Urinary bladder (tissue), 4 donors: ENCODE data around the gene CLDN34. TPM values are rescaled to one million over a fixed set of nuclear protein-coding genes. Genes with fewer than 3 reads are reported as not detected.

ENCODE experiments used
- DNase-seq: peaks from one replicate; pipeline ENCODE4 v3.0.0-alpha.2; 2015; ENCODE audit errors: extremely low spot score
- H3K27ac ChIP-seq: one replicate; pipeline ENCODE4 v1.5.1; 2013; ENCODE audit warnings: low read depth, mild to moderate bottlenecking, moderate library complexity
- H3K36me3 ChIP-seq: one replicate; pipeline ENCODE4 v1.6.1; 2013; ENCODE audit warnings: mild to moderate bottlenecking, moderate library complexity; ENCODE audit not compliant: insufficient read depth
- H3K4me1 ChIP-seq: one replicate; pipeline ENCODE4 v1.6.1; 2013; ENCODE audit warnings: mild to moderate bottlenecking, moderate library complexity; ENCODE audit not compliant: insufficient read depth
- H3K4me3 ChIP-seq: one replicate; pipeline ENCODE4 v1.5.1; 2013; ENCODE audit warnings: low read depth, low read length
- WGBS: extraction: QIAGEN DNeasy Blood & Tissue Kit; methylation state at CpG from one replicate; pipeline ENCODE4 v1.1.7; 2013; 5-methylcytosine and 5-hydroxymethylcytosine counted together
- polyA plus RNA-seq: library from polyadenylated mRNA; stranded (reverse); fragments of 200-250 nt; gene quantifications from one replicate; pipeline ENCODE4 v1.2.3, GENCODE V29; 2013
- total RNA-seq: library from RNA; depleted of rRNA; stranded (reverse); fragments of >200 nt; gene quantifications from one replicate; pipeline ENCODE4 v1.2.3, GENCODE V29; 2014
- donor health status: healthy with polysubstance abuse.
- donor health status: healthy.

CLDN34 gene, protein sequence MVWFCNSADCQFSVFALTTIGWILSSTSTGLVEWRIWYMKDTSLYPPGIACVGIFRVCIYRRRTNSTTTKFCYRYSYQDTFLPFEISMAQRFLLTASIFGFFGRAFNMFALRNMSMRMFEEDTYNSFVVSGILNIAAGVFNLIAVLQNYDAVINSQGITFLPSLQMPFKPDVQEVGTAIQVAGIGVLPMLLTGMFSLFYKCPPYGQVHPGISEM
- total RNA-seq (0.32 TPM), polyA plus RNA-seq (not detected)

- Histone ChIP-seq H3K36me3 (peaks cover 2% of the 10 kb centered on the region), H3K4me1 (no peaks in the 10 kb centered on the region), H3K4me3 (no peak within 1 kb of the TSS), H3K27ac (no peak within 1 kb of the TSS)
- WGBS, result 95% methylated on average over 16 of the region's 16 CpGs
- no peak for DNase-seq
Observed at GRCh38 chrX:9966775-9967408, at the start of gene CLDN34. Gene CLDN34, plus strand, starts transcription at chrX:9967358. Its CDS starts 0 bp downstream, at chrX:9967358.

DNA sequence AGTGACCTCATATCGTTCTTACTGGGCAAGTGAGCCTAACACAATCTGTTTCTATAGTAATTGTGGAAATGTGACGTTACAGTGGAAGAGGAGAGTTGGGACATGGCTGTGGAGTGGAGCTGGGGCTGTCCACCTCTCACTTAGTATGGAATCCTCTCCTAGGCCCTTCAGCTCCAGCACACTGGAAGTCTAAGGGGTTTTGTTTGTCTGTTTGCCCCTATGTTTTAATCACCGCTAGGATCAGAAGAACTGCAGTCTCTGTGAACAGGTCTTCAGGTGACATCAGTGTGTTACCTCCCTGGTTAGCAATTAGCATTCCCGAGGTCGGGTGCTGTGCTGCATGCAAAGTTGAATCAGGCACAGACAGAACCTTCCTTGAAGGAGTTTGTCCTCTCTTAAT is 49.3 kb upstream of the CLDN34 start:
- 82% methylated on average over 5 of the region's 5 CpGs for WGBS
- Histone ChIP-seq H3K4me1 (no peaks in the 10 kb centered on the region), H3K36me3 (no peaks in the 10 kb centered on the region), H3K4me3 (no peak overlapping the region), H3K27ac (no peak overlapping the region)
- DNase-seq, result no peak

DNA sequence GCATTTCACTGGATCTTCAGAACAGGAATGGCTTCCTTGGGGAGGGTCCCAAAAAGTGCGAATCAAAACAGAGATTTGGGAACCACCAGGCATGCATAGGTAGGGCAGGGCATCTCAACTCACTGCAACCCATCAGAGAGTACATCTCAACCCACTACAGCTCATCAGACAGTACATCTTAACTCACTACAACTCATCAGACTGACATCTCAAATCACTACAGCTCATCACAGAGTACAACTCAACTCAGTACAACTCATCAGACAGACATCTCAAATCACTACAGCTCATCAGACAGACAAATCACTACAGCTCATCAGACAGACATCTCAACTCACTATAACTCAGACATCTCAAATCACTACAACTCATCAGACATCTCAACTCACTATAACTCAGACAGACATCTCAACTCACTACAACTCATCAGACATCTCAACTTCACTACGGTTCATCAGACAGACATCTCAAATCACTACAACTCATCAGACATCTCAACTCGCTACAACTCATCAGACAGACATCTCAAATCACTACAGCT is 47.5 kb upstream of the CLDN34 start:
- Histone ChIP-seq H3K4me3 (no peak overlapping the region), H3K27ac (no peak overlapping the region), H3K4me1 (no peaks in the 10 kb centered on the region), H3K36me3 (no peaks in the 10 kb centered on the region)
- DNase-seq, result no peak
- 93% methylated on average over 3 of the region's 3 CpGs for WGBS

DNA sequence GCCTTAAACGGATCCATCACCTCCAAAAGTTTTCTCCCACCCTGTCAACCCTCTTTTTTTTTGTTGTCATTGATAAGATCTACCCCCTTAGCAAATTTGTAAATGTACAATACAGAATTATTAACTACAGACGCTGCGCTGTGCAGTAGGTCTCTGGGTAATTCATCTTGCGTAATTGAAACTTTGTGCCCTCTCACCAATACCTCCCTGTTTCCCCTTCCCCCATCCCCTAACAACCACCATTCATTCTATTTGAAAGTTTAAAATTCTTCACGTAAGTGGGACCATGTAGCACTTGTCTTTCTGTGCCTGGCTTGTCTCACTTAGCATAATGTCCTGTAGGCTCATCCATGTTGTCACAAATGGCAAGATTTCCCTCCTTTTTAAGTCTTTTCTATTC is 45.8 kb upstream of the CLDN34 start:
- no peaks in the 10 kb centered on the region for H3K4me1 ChIP-seq
- H3K4me3 ChIP-seq, result no peak overlapping the region
- 92% methylated on average over 5 of the region's 5 CpGs for WGBS
- no peak overlapping the region for H3K27ac ChIP-seq
- no peak for DNase-seq
- H3K36me3 ChIP-seq, result no peaks in the 10 kb centered on the region

GRCh38 chrX:9923357-9923756 is 43.8 kb upstream of the CLDN34 start:
- no peak overlapping the region for H3K27ac ChIP-seq
- no peaks in the 10 kb centered on the region for H3K36me3 ChIP-seq
- 91% methylated on average over 5 of the region's 5 CpGs for WGBS
- no peak for DNase-seq
- no peak overlapping the region for H3K4me3 ChIP-seq
- H3K4me1 ChIP-seq, result no peaks in the 10 kb centered on the region

DNA sequence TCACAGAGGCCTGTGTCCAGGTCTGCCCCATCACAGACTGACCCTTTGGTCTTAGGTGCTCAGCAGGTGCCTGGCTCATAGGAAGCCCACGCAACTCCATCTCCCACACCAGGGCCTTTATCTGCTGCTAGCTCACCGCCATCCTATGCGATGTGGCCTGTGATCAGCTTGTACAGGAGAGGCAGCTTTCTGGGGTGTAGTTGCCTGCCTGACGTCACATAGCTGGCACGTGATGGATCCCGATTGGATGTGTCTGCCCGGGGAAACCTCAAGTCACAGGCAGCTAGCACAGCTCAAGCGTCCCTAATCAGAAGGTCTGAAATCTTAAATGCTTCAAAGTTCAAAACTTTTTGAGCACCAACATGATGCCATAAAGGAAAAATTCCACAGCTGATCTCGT is 41.2 kb upstream of the CLDN34 start:
- DNase-seq, result no peak
- H3K27ac ChIP-seq, result no peak overlapping the region
- WGBS, result 91% methylated on average over 9 of the region's 9 CpGs

GRCh38 chrX:9927698-9928482 is 39.3 kb upstream of the CLDN34 start:
- WGBS, result 64% methylated on average over 11 of the region's 11 CpGs
- no peak overlapping the region for H3K27ac ChIP-seq
- peaks cover 1% of the 10 kb centered on the region for H3K36me3 ChIP-seq
- no peaks in the 10 kb centered on the region for H3K4me1 ChIP-seq
- H3K4me3 ChIP-seq, result no peak overlapping the region
- DNase-seq, result no peak

More for the DNA sequence above, 41.2 kb upstream of the CLDN34 start:
- no peak overlapping the region for H3K4me3 ChIP-seq
- H3K36me3 ChIP-seq, result no peaks in the 10 kb centered on the region
- no peaks in the 10 kb centered on the region for H3K4me1 ChIP-seq

- Histone ChIP-seq H3K27ac (no peak overlapping the region), H3K36me3 (peaks cover 4% of the 10 kb centered on the region), H3K4me3 (no peak overlapping the region), H3K4me1 (no peaks in the 10 kb centered on the region)
- no peak for DNase-seq
- 85% methylated on average over 3 of the region's 3 CpGs for WGBS
Observed at GRCh38 chrX:9935436-9935835, 31.7 kb upstream of the CLDN34 start.

GRCh38 chrX:9937761-9938160 is 29.4 kb upstream of the CLDN34 start:
- WGBS, result 77% methylated on average over 8 of the region's 8 CpGs

DNA sequence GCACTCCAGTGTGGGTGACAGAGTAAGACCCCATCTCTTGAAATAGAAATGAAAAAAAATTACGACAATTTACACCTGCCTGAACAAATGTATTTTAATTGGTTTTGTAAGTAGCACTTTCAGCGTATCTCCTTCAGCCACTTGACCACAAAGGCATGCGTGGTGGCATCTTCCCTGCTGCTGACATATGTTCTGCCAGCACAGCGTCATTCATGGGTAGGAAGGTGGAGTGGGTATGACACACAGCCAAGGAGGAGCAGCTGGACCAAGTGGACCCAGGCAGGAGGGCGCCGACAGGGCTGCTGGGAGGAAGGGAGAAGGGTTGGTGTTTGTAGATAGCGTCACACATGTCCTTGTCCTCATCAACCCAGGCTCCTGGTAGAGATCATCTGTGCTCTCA is 28.6 kb upstream of the CLDN34 start:
- H3K27ac ChIP-seq, result no peak overlapping the region
- DNase-seq, result no peak
- H3K36me3 ChIP-seq, result peaks cover 2% of the 10 kb centered on the region
- no peaks in the 10 kb centered on the region for H3K4me1 ChIP-seq
- H3K4me3 ChIP-seq, result no peak overlapping the region
- 96% methylated on average over 7 of the region's 7 CpGs for WGBS

More at GRCh38 chrX:9937761-9938160, 29.4 kb upstream of the CLDN34 start:
- Histone ChIP-seq H3K4me3 (no peak overlapping the region), H3K36me3 (peaks cover 2% of the 10 kb centered on the region), H3K4me1 (no peaks in the 10 kb centered on the region), H3K27ac (no peak overlapping the region)
- DNase-seq, result no peak

DNA sequence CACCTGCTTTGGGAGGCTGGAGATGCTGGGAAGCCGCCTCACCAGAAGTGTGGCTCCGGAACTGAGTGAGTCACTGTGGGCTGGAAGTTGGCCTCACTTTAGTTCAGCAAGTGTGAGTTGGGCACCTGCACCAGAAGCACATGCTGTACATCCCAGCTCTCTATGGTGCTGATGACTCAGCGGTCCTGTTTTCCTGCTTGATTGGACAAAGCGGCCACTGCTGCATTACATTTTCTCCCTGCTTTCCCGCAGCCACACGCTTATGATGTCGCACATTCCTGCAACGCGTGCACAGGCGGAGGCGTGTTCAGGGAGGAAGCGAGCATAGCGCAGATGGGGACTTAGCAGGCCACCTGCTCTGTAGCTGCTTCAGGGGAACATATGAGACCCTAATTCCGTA is 26.7 kb upstream of the CLDN34 start:
- Histone ChIP-seq H3K27ac (no peak overlapping the region), H3K36me3 (peaks cover 4% of the 10 kb centered on the region), H3K4me1 (no peaks in the 10 kb centered on the region), H3K4me3 (no peak overlapping the region)
- 93% methylated on average over 14 of the region's 14 CpGs for WGBS
- no peak for DNase-seq

- no peak overlapping the region for H3K27ac ChIP-seq
- peaks cover 4% of the 10 kb centered on the region for H3K36me3 ChIP-seq
- DNase-seq, result no peak
- 79% methylated on average over 6 of the region's 6 CpGs for WGBS
- no peak overlapping the region for H3K4me3 ChIP-seq
- H3K4me1 ChIP-seq, result no peaks in the 10 kb centered on the region
Observed at GRCh38 chrX:9942086-9942485, 25.1 kb upstream of the CLDN34 start.

GRCh38 chrX:9943420-9943819 is 23.7 kb upstream of the CLDN34 start:
- Histone ChIP-seq H3K4me1 (no peaks in the 10 kb centered on the region), H3K27ac (no peak overlapping the region), H3K36me3 (peaks cover 4% of the 10 kb centered on the region), H3K4me3 (no peak overlapping the region)
- no peak for DNase-seq
- 98% methylated on average over 5 of the region's 5 CpGs for WGBS
